Stomach (tissue), 9 donors: ENCODE results near the gene PRMT7. TPM values are rescaled to one million over a fixed set of nuclear protein-coding genes. Genes with fewer than 3 reads are reported as not detected.

Source experiments
- DNase-seq, 2 donors: peaks; one replicate each; pipeline versions ENCODE4 v3.0.0 to v3.0.0-alpha.2; 2013 to 2019
- H3K27ac ChIP-seq, 5 donors: fragments of 200-600 bp in 4 of 5; sonication (generic) in 4 of 5; one replicate each; pipeline ENCODE4 v1.5.1; 2013 to 2019; ENCODE audit warnings: mild to moderate bottlenecking in 1 of 5, moderate library complexity in 1 of 5
- H3K27me3 ChIP-seq, 3 donors: fragments of 200-600 bp; sonication (generic); one replicate each; pipeline ENCODE4 v1.5.1; 2017 to 2019; ENCODE audit warnings: mixed run types in 1 of 3
- H3K36me3 ChIP-seq, 4 donors: fragments of 200-600 bp; sonication (generic); 1 replicate in 3 of 4; 2 replicates in 1 of 4; pipeline ENCODE4 v1.5.1; 2016 to 2019
- H3K4me1 ChIP-seq, 4 donors: fragments of 200-600 bp; sonication (generic); one replicate each; pipeline ENCODE4 v1.5.1; 2016 to 2019
- H3K4me3 ChIP-seq, 4 donors: fragments of 200-600 bp; sonication (generic) in 3 of 4; one replicate each; pipeline ENCODE4 v1.5.1; 2016 to 2019; ENCODE audit warnings: mild to moderate bottlenecking in 1 of 4
- H3K9me3 ChIP-seq, 4 donors: fragments of 200-600 bp; sonication (generic); one replicate each; pipeline ENCODE4 v1.5.1; 2016 to 2019
- CTCF ChIP-seq, 7 experiments: fragments of 450-650 bp in 4 of 7; fragments of 200-600 bp in 3 of 7; sonication (generic) in 3 of 7; IDR thresholded peaks; one replicate each; pipeline ENCODE4 v1.5.1; 2016 to 2019; ENCODE audit warnings: antibody characterized with exemption in 7 of 7, control low read depth in 2 of 7, mild to moderate bottlenecking in 1 of 7
- EP300 ChIP-seq: sonication (generic); formaldehyde crosslinking; IDR thresholded peaks from one replicate; pipeline ENCODE4 v1.6.1; 2017; ENCODE audit warnings: antibody characterized with exemption
- POLR2A ChIP-seq, 4 donors: fragments of 450-650 bp; IDR thresholded peaks; one replicate each; pipeline ENCODE4 v1.6.1; 2016; ENCODE audit warnings: antibody characterized with exemption in 4 of 4, control low read depth in 2 of 4, mild to moderate bottlenecking in 1 of 4, moderate library complexity in 1 of 4
- POLR2AphosphoS5 ChIP-seq, 3 donors: sonication (generic); formaldehyde crosslinking; IDR thresholded peaks; one replicate each; pipeline ENCODE4 v1.6.1; 2016; ENCODE audit warnings: antibody characterized with exemption in 3 of 3
- WGBS, 5 donors: extraction: QIAGEN DNeasy Blood & Tissue Kit in 3 of 5; methylation state at CpG; one replicate each; pipeline versions ENCODE4 v1.1.5 to v1.1.7; 2013 to 2018; 5-methylcytosine and 5-hydroxymethylcytosine counted together
- intact Hi-C: fragments of 100-400 bp; cut with DNase I; formaldehyde crosslinking; loops from one replicate; pipeline ENCODE4 v1.15.1; 2023; ENCODE audit warnings: low total_unique reads
- polyA plus RNA-seq, 3 donors: library from polyadenylated mRNA; stranded (reverse); fragments of 200-250 nt; gene quantifications; one replicate each; pipeline ENCODE4 v1.2.3, GENCODE V29; 2013
- total RNA-seq, 5 donors: library from RNA; depleted of rRNA; stranded (reverse); fragments of >200 nt; gene quantifications; one replicate each; pipeline versions ENCODE4 v1.1.0 to v1.2.3, GENCODE V29; 2014 to 2016
- donor health status: healthy with polysubstance abuse.
- donor health status: Bipolar disorder and iron deficiency.
- donor health status: healthy.

PRMT7 gene
- total and polyA plus RNA-seq, 8 donors = 22.4 to 88.8 (median 37.2) TPM

- Histone ChIP-seq H3K27ac (no peak overlapping the region), H3K27me3 (no peaks in the 10 kb centered on the region), H3K9me3 (no peaks in the 10 kb centered on the region), H3K4me1 (peaks cover 5 to 44% (median 23%) of the 10 kb centered on the region in 4 donors), H3K36me3 (peaks cover 0 to 32% (median 21%) of the 10 kb centered on the region in 4 donors), H3K4me3 (no peak overlapping the region)
- no peak for DNase-seq
- intact Hi-C loops = no loop called here
- TF ChIP-seq POLR2A (IDR thresholded peaks at IDR 0.05) = no peak
- TF ChIP-seq POLR2AphosphoS5 (IDR thresholded peaks at IDR 0.05) = no peak
- no peak for TF ChIP-seq EP300
- TF ChIP-seq CTCF (IDR thresholded peaks at IDR 0.05) = no peak
- 72 to 95% (median 91%) methylated on average over 4 of the region's 4 CpGs for WGBS, 5 donors
Observed at GRCh38 chr16:68282064-68282452, 28.8 kb upstream of the PRMT7 start.

- peaks cover 18 to 55% (median 30%) of the 10 kb centered on the region in 4 donors for H3K4me1 ChIP-seq
Observed at GRCh38 chr16:68283346-68283745, 27.5 kb upstream of the PRMT7 start.

GRCh38 chr16:68283801-68284598, 26.8 kb upstream of the PRMT7 start:
- DNase-seq = no peak
- Histone ChIP-seq H3K4me3 (no peak overlapping the region), H3K27ac (peak overlapping the region in 3 of 5 donors; percentile 10 to 63 (median 49)), H3K4me1 (peaks cover 19 to 57% (median 30%) of the 10 kb centered on the region in 4 donors), H3K27me3 (no peaks in the 10 kb centered on the region), H3K36me3 (peaks cover 0 to 40% (median 30%) of the 10 kb centered on the region in 4 donors), H3K9me3 (no peaks in the 10 kb centered on the region)
- WGBS, 5 donors = 57 to 76% (median 66%) methylated on average over 9 of the region's 9 CpGs
- intact Hi-C loops = no loop called here
- TF ChIP-seq CTCF (IDR thresholded peaks at IDR 0.05) (no peak), EP300 (no peak), POLR2AphosphoS5 (IDR thresholded peaks at IDR 0.05) (peak in 1 of 3 donors; percentile 1)

More at GRCh38 chr16:68283346-68283745, 27.5 kb upstream of the PRMT7 start:
- no peak for TF ChIP-seq CTCF (IDR thresholded peaks at IDR 0.05)
- no peak for TF ChIP-seq POLR2AphosphoS5 (IDR thresholded peaks at IDR 0.05)
- TF ChIP-seq POLR2A (IDR thresholded peaks at IDR 0.05) = no peak
- TF ChIP-seq EP300 = no peak
- intact Hi-C loops = no loop called here
- 66 to 73% (median 67%) methylated on average over 5 of the region's 5 CpGs for WGBS, 5 donors
- Histone ChIP-seq H3K27me3 (no peaks in the 10 kb centered on the region), H3K27ac (peak overlapping the region in 3 of 5 donors; percentile 2 to 63 (median 49)), H3K4me3 (no peak overlapping the region), H3K36me3 (peaks cover 0 to 39% (median 30%) of the 10 kb centered on the region in 4 donors), H3K9me3 (no peaks in the 10 kb centered on the region)
- DNase-seq = no peak

GRCh38 chr16:68284847-68285246, 26.0 kb upstream of the PRMT7 start:
- H3K27me3 ChIP-seq = no peaks in the 10 kb centered on the region
- intact Hi-C loops = no loop called here
- peaks cover 19 to 57% (median 30%) of the 10 kb centered on the region in 4 donors for H3K4me1 ChIP-seq
- no peak for DNase-seq
- WGBS, 5 donors = 44 to 68% (median 53%) methylated on average over 5 of the region's 5 CpGs
- H3K27ac ChIP-seq = peak overlapping the region in 3 of 5 donors; percentile 24 to 63 (median 55)
- H3K36me3 ChIP-seq = peaks cover 0 to 46% (median 30%) of the 10 kb centered on the region in 4 donors
- TF ChIP-seq CTCF (IDR thresholded peaks at IDR 0.05) (no peak), POLR2AphosphoS5 (IDR thresholded peaks at IDR 0.05) (no peak), POLR2A (IDR thresholded peaks at IDR 0.05) (no peak), EP300 (no peak)
- no peak overlapping the region for H3K4me3 ChIP-seq
- no peaks in the 10 kb centered on the region for H3K9me3 ChIP-seq
